Uterus (tissue), 4 donors: Measurements from ENCODE around the gene C6orf89. TPM values are rescaled to one million over a fixed set of nuclear protein-coding genes. Genes with fewer than 3 reads are reported as not detected.

ENCODE experiments used
- DNase-seq, 2 donors: peaks; one replicate each; pipeline ENCODE4 v3.0.0-alpha.2; 2019 to 2020
- H3K27ac ChIP-seq, 2 donors: fragments of 200-600 bp; sonication (generic); 1 replicate in 1 of 2; 2 replicates in 1 of 2; pipeline ENCODE4 v1.5.1; 2016 to 2018
- H3K27me3 ChIP-seq, 2 donors: fragments of 200-600 bp; sonication (generic); one replicate each; pipeline ENCODE4 v1.5.1; 2018 to 2019; ENCODE audit warnings: control low read depth in 1 of 2
- H3K36me3 ChIP-seq, 2 donors: fragments of 200-600 bp; sonication (generic); one replicate each; pipeline ENCODE4 v1.5.1; 2019; ENCODE audit warnings: control low read depth in 1 of 2
- H3K4me1 ChIP-seq, 2 donors: fragments of 200-600 bp; sonication (generic); one replicate each; pipeline ENCODE4 v1.5.1; 2018 to 2019; ENCODE audit warnings: control low read depth in 1 of 2
- H3K4me3 ChIP-seq, 2 donors: fragments of 200-600 bp; sonication (generic); 1 replicate in 1 of 2; 2 replicates in 1 of 2; pipeline ENCODE4 v1.5.1; 2018 to 2019; ENCODE audit warnings: mild to moderate bottlenecking in 1 of 2
- H3K9me3 ChIP-seq, 2 donors: fragments of 200-600 bp; sonication (generic); one replicate each; pipeline ENCODE4 v1.5.1; 2019; ENCODE audit warnings: control low read depth in 1 of 2
- CTCF ChIP-seq, 4 experiments: fragments of 200-600 bp in 2 of 4; fragments of 450-650 bp in 2 of 4; sonication (generic) in 2 of 4; IDR thresholded peaks; one replicate each; pipeline ENCODE4 v1.5.1; 2016 to 2019; ENCODE audit warnings: antibody characterized with exemption in 4 of 4, mild to moderate bottlenecking in 2 of 4, moderate library complexity in 1 of 4
- POLR2A ChIP-seq, 2 donors: fragments of 450-650 bp; IDR thresholded peaks; one replicate each; pipeline ENCODE4 v1.6.1; 2016; ENCODE audit warnings: antibody characterized with exemption in 2 of 2, mild to moderate bottlenecking in 1 of 2, moderate library complexity in 1 of 2
- intact Hi-C: fragments of 100-400 bp; cut with DNase I; formaldehyde crosslinking; loops from one replicate; pipeline ENCODE4 v1.15.1; 2023; ENCODE audit warnings: low total_unique reads
- total RNA-seq, 4 donors: library from RNA; depleted of rRNA in 3 of 4; stranded (reverse); fragments of >200 nt in 3 of 4; gene quantifications; one replicate each; pipeline versions ENCODE4 v1.1.0 to v1.2.4, GENCODE V29; 2014 to 2023
- donor health status: DM: yes; HTN: yes; CAD: no.

The C6orf89 gene
- total RNA-seq, 4 donors from 2014 or later = 21.3 to 67.9 (median 42.6) TPM

DNA sequence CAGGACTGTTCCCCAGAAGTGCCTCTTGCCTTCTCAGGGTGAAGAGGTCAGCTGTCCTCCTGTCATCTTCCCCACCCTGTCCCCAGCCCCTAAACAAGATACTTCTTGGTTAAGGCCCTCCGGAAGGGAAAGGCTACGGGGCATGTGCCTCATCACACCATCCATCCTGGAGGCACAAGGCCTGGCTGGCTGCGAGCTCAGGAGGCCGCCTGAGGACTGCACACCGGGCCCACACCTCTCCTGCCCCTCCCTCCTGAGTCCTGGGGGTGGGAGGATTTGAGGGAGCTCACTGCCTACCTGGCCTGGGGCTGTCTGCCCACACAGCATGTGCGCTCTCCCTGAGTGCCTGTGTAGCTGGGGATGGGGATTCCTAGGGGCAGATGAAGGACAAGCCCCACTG is 78.6 kb downstream of the C6orf89 start:
- TF ChIP-seq POLR2A (IDR thresholded peaks at IDR 0.05) (no peak), CTCF (IDR thresholded peaks at IDR 0.05) (no peak)
- Histone ChIP-seq H3K27ac (no peak overlapping the region), H3K9me3 (no peaks in the 10 kb centered on the region), H3K27me3 (no peaks in the 10 kb centered on the region), H3K4me1 (no peaks in the 10 kb centered on the region), H3K4me3 (no peak overlapping the region), H3K36me3 (no peaks in the 10 kb centered on the region)
- intact Hi-C loops = no loop called here
- no peak for DNase-seq

DNA sequence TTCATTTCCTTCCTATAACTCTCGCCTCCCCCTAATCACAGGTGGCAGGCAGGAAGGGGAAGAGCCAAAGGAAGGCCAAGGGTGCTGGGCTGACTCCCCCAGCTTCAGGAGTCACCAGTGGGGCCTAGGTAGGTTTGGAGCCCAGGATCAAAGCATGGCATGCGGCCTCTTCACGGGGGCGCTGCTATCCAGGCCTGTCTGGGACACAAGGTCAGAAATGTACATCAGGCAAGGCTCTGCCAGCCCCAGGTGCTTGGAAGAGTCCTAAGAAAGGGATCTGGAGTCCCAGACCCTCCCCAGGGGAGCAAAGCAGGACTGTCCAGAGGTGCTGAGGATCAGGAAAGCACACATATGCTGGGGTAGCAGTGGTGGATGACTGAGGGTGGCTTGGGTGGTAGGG is 79.2 kb downstream of the C6orf89 start:
- no peak for DNase-seq
- Histone ChIP-seq H3K4me3 (no peak overlapping the region), H3K27ac (no peak overlapping the region), H3K27me3 (no peaks in the 10 kb centered on the region), H3K9me3 (no peaks in the 10 kb centered on the region), H3K4me1 (no peaks in the 10 kb centered on the region), H3K36me3 (no peaks in the 10 kb centered on the region)
- TF ChIP-seq CTCF (IDR thresholded peaks at IDR 0.05) = no peak
- no peak for TF ChIP-seq POLR2A (IDR thresholded peaks at IDR 0.05)
- intact Hi-C loops = no loop called here

DNA sequence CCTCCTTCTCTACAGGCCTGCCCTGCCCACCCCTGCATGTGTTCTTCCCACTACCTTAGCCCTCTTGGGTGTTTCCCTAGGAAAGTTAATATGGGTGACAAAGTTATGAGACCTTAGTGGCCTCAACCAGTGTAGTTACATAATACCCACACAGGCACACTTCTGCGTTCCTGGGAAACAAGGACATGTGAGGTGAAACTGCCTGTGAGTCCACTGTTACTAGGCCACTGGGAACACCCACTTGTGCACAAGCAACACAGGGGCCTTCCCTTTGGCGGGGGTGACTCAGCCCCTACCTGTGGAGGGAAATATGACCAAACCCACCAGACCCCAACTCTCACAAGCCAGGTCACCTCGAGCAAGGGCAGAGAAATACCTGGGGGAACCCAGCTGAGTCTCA is 81.5 kb downstream of the C6orf89 start:
- Histone ChIP-seq H3K27ac (no peak overlapping the region), H3K4me3 (no peak overlapping the region), H3K27me3 (no peaks in the 10 kb centered on the region), H3K9me3 (no peaks in the 10 kb centered on the region), H3K36me3 (no peaks in the 10 kb centered on the region), H3K4me1 (no peaks in the 10 kb centered on the region)
- no peak for TF ChIP-seq CTCF (IDR thresholded peaks at IDR 0.05)
- TF ChIP-seq POLR2A (IDR thresholded peaks at IDR 0.05) = no peak
- intact Hi-C loops = no loop called here
- no peak for DNase-seq

DNA sequence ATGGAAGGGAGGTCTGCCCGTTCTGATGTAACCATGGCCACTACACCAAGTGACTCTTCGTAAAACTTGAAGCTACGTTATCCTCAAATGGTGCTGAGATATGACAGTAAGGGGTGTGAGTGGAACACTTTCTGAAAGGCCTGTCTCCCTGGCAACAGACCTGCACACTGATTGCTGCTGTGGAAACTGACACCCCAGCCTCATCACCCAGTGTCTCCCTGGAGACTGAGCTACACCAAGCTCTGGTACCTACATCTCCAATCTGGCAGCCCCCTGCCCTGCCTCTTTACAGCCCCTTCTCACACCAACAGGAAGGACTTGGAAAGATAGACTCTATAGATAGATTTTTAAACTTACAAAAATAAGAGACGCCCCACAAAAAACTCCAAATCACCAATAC is 82.0 kb downstream of the C6orf89 start:
- H3K27me3 ChIP-seq = no peaks in the 10 kb centered on the region
- H3K4me3 ChIP-seq = no peak overlapping the region
- no peak for TF ChIP-seq POLR2A (IDR thresholded peaks at IDR 0.05)
- intact Hi-C loops = no loop called here
- H3K36me3 ChIP-seq = no peaks in the 10 kb centered on the region
- no peak overlapping the region for H3K27ac ChIP-seq
- DNase-seq = no peak
- no peaks in the 10 kb centered on the region for H3K9me3 ChIP-seq
- no peaks in the 10 kb centered on the region for H3K4me1 ChIP-seq

- Histone ChIP-seq H3K4me3 (no peak overlapping the region), H3K27me3 (no peaks in the 10 kb centered on the region), H3K9me3 (no peaks in the 10 kb centered on the region), H3K27ac (no peak overlapping the region), H3K4me1 (no peaks in the 10 kb centered on the region), H3K36me3 (no peaks in the 10 kb centered on the region)
- intact Hi-C loops = no loop called here
- TF ChIP-seq POLR2A (IDR thresholded peaks at IDR 0.05) (no peak), CTCF (IDR thresholded peaks at IDR 0.05) (no peak)
- DNase-seq = no peak
Measured at GRCh38 chr6:36968266-36968977, 82.7 kb downstream of the C6orf89 start.
